HepG2 (cell line): ENCODE measurements around the gene MXRA8. TPM values are rescaled to one million over a fixed set of nuclear protein-coding genes. Genes with fewer than 3 reads are reported as not detected.

Experiments used
- E2F5 ChIP-seq: sonication (generic); formaldehyde crosslinking; conservative IDR thresholded peaks from 2 replicates; pipeline ENCODE4 v1.4.0; 2020; ENCODE audit warnings: missing genetic modification reagents
- ETS1 ChIP-seq: sonication (generic); formaldehyde crosslinking; IDR thresholded peaks from 2 replicates; pipeline ENCODE4 v1.4.0; 2020; ENCODE audit warnings: missing genetic modification reagents
- FOXA3 ChIP-seq: IDR thresholded peaks from 2 replicates; pipeline ENCODE4 v1.6.1; 2016; ENCODE audit warnings: missing genetic modification reagents, missing compliant biosample characterization
- FOXJ3 ChIP-seq: sonication (generic); formaldehyde crosslinking; IDR thresholded peaks from 2 replicates; pipeline ENCODE4 v1.4.0; 2020; ENCODE audit warnings: missing genetic modification reagents, mild to moderate bottlenecking, borderline replicate concordance
- HNF4A ChIP-seq: sonication (generic); formaldehyde crosslinking; IDR thresholded peaks from 2 replicates; pipeline ENCODE4 v1.4.0; 2020; ENCODE audit warnings: missing genetic modification reagents
- HOMEZ ChIP-seq: IDR thresholded peaks from 2 replicates; pipeline ENCODE4 v1.6.1; 2016; ENCODE audit warnings: low read depth
- KDM2A ChIP-seq: sonication (generic); formaldehyde crosslinking; IDR thresholded peaks from 2 replicates; pipeline ENCODE4 v1.4.0; 2020; ENCODE audit warnings: low read depth, missing genetic modification reagents, borderline replicate concordance
- KDM5B ChIP-seq: sonication (generic); formaldehyde crosslinking; IDR thresholded peaks from 2 replicates; pipeline ENCODE4 v1.4.0; 2020; ENCODE audit warnings: missing genetic modification reagents, mild to moderate bottlenecking, borderline replicate concordance
- PREB ChIP-seq: sonication (generic); formaldehyde crosslinking; IDR thresholded peaks from 2 replicates; pipeline ENCODE4 v1.4.0; 2020; ENCODE audit warnings: missing genetic modification reagents
- SKIL ChIP-seq: sonication (generic); formaldehyde crosslinking; IDR thresholded peaks from 2 replicates; pipeline ENCODE4 v1.8.0; 2022; ENCODE audit warnings: missing genetic modification reagents, mild to moderate bottlenecking, moderate library complexity, borderline replicate concordance
- TRIM24 ChIP-seq: sonication (generic); formaldehyde crosslinking; IDR thresholded peaks from 2 replicates; pipeline ENCODE4 v1.8.0; 2022; ENCODE audit warnings: mild to moderate bottlenecking, missing genetic modification reagents
- ZBTB42 ChIP-seq: sonication (generic); formaldehyde crosslinking; IDR thresholded peaks from 2 replicates; pipeline ENCODE4 v1.5.0; 2020; ENCODE audit warnings: mild to moderate bottlenecking, missing genetic modification reagents
- ZMAT5 ChIP-seq: sonication (generic); formaldehyde crosslinking; IDR thresholded peaks from 2 replicates; pipeline ENCODE4 v1.5.0; 2020; ENCODE audit warnings: mild to moderate bottlenecking, low read depth, missing genetic modification reagents, borderline replicate concordance
- ZNF234 ChIP-seq: sonication (generic); formaldehyde crosslinking; conservative IDR thresholded peaks from 2 replicates; pipeline ENCODE4 v1.5.1; 2020; ENCODE audit warnings: mild to moderate bottlenecking, missing genetic modification reagents
- ZNF549 ChIP-seq: sonication (generic); formaldehyde crosslinking; IDR thresholded peaks from 2 replicates; pipeline ENCODE4 v1.5.0; 2020; ENCODE audit warnings: missing genetic modification reagents
- ZNF564 ChIP-seq: sonication (generic); formaldehyde crosslinking; IDR thresholded peaks from 2 replicates; pipeline ENCODE4 v1.8.1; 2023; ENCODE audit warnings: mild to moderate bottlenecking, missing genetic modification reagents
- ZNF616 ChIP-seq: sonication (generic); formaldehyde crosslinking; IDR thresholded peaks from 2 replicates; pipeline ENCODE4 v1.5.0; 2020; ENCODE audit warnings: low read depth, mild to moderate bottlenecking, missing genetic modification reagents
- ZNF644 ChIP-seq: IDR thresholded peaks from 2 replicates; pipeline ENCODE4 v1.6.1; 2016; ENCODE audit warnings: low read depth
- ZNF737 ChIP-seq: sonication (generic); formaldehyde crosslinking; IDR thresholded peaks from 2 replicates; pipeline ENCODE4 v1.5.0; 2020; ENCODE audit warnings: missing genetic modification reagents, mild to moderate bottlenecking, borderline replicate concordance
- ZNF772 ChIP-seq: sonication (generic); formaldehyde crosslinking; IDR thresholded peaks from 2 replicates; pipeline ENCODE4 v1.5.0; 2020; ENCODE audit warnings: mild to moderate bottlenecking, missing genetic modification reagents
- ZNF784 ChIP-seq: sonication (generic); formaldehyde crosslinking; IDR thresholded peaks from 2 replicates; pipeline ENCODE4 v1.5.1; 2020; ENCODE audit warnings: missing genetic modification reagents, mild to moderate bottlenecking, borderline replicate concordance
- polyA plus RNA-seq, 8 experiments: library from polyadenylated mRNA; depleted of rRNA in 3 of 8; stranded (reverse) in 7 of 8; unstranded in 1 of 8; fragments of >200 nt; fragmentation: Illumina TruSeq in 4 of 8; extraction: Trizol in 4 of 8; gene quantifications; 2 replicates each; pipeline versions ENCODE4 v1.2.1 to v1.2.3, GENCODE V29; 2011 to 2016; ENCODE audit warnings: low read depth in 4 of 8, missing spikeins in 1 of 8, mixed read lengths in 1 of 8; ENCODE audit not compliant: insufficient read depth in 1 of 8
- total RNA-seq, 5 experiments: library from RNA; depleted of rRNA; stranded (reverse); fragments of >200 nt; fragmentation: Illumina TruSeq; extraction: Trizol; gene quantifications; 2 replicates each; pipeline ENCODE4 v1.2.3, GENCODE V29; 2016; ENCODE audit warnings: low read depth in 1 of 5

The MXRA8 gene
- total and polyA plus RNA-seq, 2 of the 13 experiments (the other 11 are each of a cell fraction or from before 2014, with no cell fraction given) = 19.8 to 44.8 TPM

- no peak for TF ChIP-seq ETS1 (CRISPR knock-in tag)
- no peak for TF ChIP-seq ZNF234
- peak; percentile 51 for TF ChIP-seq FOXA3 (CRISPR knock-in tag)
- TF ChIP-seq ZNF549 (CRISPR knock-in tag) = no peak
- TF ChIP-seq TRIM24 (CRISPR knock-in tag) = no peak
- 0 out of 2 replicates have a peak, but pooled peaks have one; percentile 3 for TF ChIP-seq ZNF616 (CRISPR knock-in tag)
- TF ChIP-seq HOMEZ (CRISPR knock-in tag) = no peak
- TF ChIP-seq ZNF784 (CRISPR knock-in tag) = peak; percentile 21; the same call in 1 of the 2 replicates
- no peak; the same call in 1 of the 2 replicates for TF ChIP-seq ZBTB42 (CRISPR knock-in tag)
- TF ChIP-seq FOXJ3 (CRISPR knock-in tag) = no peak
- TF ChIP-seq KDM2A (CRISPR knock-in tag) = peak; percentile 98
- no peak for TF ChIP-seq PREB
- no peak; the same call in 1 of the 2 replicates for TF ChIP-seq ZNF772 (CRISPR knock-in tag)
- TF ChIP-seq E2F5 = peak; percentile 31; the same call in 1 of the 2 replicates
- TF ChIP-seq ZMAT5 (CRISPR knock-in tag) = no peak
- peak; percentile 58; the same call in 1 of the 2 replicates for TF ChIP-seq ZNF564 (CRISPR knock-in tag)
- TF ChIP-seq KDM5B (CRISPR knock-in tag) = peak; percentile 57; the same call in 1 of the 2 replicates
- no peak for TF ChIP-seq ZNF644
- TF ChIP-seq SKIL (CRISPR knock-in tag) = no peak
- TF ChIP-seq ZNF737 = no peak
- TF ChIP-seq HNF4A (CRISPR knock-in tag) = no peak; the same call in 1 of the 2 replicates
Measured at GRCh38 chr1:1399187-1399871, 41.0 kb upstream of the MXRA8 start, which contains the start of gene CCNL2 (continued).
